Limb (tissue), 2 donors: ENCODE data around the gene NBPF9.
"Not testable (repeated sequence)": the region's sequence is repeated elsewhere in the genome, so short reads cannot be mapped to it uniquely, and the experiment has no call there.

Source experiments
- DNase-seq, 2 donors: peaks; one replicate each; pipeline ENCODE4 v3.0.0-alpha.2; 2016; ENCODE audit errors: extremely low spot score in 2 of 2

Gene NBPF9

DNA sequence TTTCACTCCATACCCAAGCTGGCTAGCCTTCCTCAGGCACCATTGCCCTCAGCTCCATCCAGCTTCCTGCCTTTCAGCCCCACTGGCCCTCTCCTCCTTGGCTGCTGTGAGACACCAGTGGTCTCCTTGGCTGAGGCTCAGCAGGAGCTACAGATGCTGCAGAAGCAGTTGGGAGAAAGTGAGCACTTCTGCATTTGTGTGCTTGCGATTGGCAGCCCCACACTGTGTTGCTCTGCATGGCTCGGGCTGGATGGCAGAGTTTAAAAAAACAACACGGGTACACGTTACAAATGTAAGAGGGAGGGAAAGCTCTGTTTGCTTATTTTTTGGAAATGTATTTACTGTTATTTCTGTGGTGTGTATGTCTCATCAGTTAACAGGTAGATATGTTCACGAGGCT lies 90.8 kb downstream of the NBPF9 start:
- DNase-seq: not testable (repeated sequence)

DNA sequence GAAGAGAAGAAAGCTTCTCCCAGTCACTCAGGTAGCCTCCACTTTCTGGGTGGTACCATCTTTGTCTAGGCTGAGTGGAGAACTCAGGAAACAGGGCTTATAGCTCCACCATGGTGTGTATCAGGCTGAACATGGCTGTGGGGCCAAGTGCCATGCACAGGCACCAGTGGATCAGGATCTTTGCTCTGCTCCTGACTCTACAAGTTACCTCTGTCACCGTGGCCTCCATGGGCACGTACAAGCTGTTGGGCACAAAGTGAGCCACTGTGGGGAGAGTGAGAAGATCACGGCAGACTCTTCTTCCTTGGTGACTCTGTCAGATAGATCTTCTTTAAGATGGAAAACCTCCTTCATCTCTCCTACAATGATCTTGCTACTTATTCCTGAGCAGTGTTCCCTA lies 93.6 kb downstream of the NBPF9 start:
- DNase-seq: not testable (repeated sequence)

DNA sequence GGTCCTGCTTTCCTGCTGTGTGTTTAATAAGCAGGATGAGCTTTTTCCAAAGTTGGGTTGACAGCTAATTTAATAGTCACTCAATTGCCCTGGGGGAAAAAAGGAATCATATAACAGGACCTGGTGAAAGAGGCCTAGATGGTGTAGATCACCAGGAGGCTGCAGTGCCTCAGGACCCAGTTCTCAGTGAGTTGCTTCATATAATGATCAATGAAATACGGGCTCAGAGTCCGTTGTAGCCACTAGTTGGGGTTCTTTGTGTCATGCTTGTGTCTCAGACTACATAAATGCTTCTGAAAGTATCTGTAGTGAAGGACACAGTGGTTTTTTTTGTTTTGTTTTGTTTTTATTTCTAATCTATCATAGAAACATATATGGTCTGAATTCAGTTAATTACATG lies 94.6 kb downstream of the NBPF9 start:
- DNase-seq: not testable (repeated sequence)

DNA sequence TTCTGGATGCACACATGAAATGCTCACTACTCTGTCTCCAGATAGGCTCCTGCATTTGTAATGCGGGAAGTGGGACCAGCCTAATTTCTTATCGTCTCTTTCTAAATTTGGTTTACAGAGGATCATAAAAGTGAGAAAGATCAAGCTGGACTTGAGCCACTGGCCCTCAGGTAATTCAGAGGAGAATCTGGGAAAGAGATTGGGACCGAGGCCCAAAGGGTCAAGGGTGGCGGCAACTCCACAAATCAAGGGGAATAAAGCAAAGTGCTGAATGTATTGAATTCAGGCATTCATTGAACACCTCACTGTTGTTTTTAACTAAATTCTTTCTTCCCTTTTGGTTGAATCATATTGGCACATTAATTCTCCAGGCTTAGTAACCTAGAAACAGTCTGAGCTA lies 95.0 kb downstream of the NBPF9 start:
- not testable (repeated sequence) for DNase-seq
